ENCODE measurements around the gene FCER1G. TPM values are rescaled to one million over a fixed set of nuclear protein-coding genes. Genes with fewer than 3 reads are reported as not detected.
A peak's percentile ranks its signal among the peaks of the same experiment; 100 is the strongest.

Gene FCER1G
- total and polyA plus RNA-seq, 2 of the 8 experiments (the other 6 are each of a cell fraction or from before 2014, with no cell fraction given) = 1.6 TPM; not detected in 1

- H2AK5ac ChIP-seq (ENCODE audit: low read depth, low read length) = no peak overlapping the region
- ChIA-PET POLR2A (ENCODE audit: partially characterized antibody) (interaction anchor here (1.8 to 9.9 kb wide), 3 partner anchors 8 to 96 kb away, joined by 10 to 82 read pairs (median 10); partner anchors contain the start of genes NDUFS2, SDHC and TOMM40L), CTCF (ENCODE audit: partially characterized antibody) (interaction anchor here (1.2 to 23.7 kb wide), 8 partner anchors 10 to 164 kb away, joined by 3 to 427 read pairs (median 46); partner anchors contain the start of genes ADAMTS4, NDUFS2 and TOMM40L)
- no peak overlapping the region for H3K4me3 ChIP-seq (ENCODE audit: extremely low read depth in 1 of 4, insufficient read depth in 2 of 4, low read depth in 3 of 4, low read length in 4 of 4)
- no peak overlapping the region for H4K91ac ChIP-seq (replicated peaks; ENCODE audit: insufficient read length, low read length)
- H2BK15ac ChIP-seq (ENCODE audit: low read length) = 0 out of 2 replicates have a peak overlapping the region, but pooled peaks have one; percentile 61
- no peak overlapping the region for H2BK20ac ChIP-seq (ENCODE audit: low read length)
- no peak overlapping the region for H4K8ac ChIP-seq (ENCODE audit: extremely low read depth, insufficient read depth, low read length)
- no peak overlapping the region for H3K27ac ChIP-seq (ENCODE audit: low read depth, low read length)
- H3K23me2 ChIP-seq (ENCODE audit: low read depth, low read length) = no peaks in the 10 kb centered on the region
- H4K20me1 ChIP-seq (replicated peaks in 1 of 2; ENCODE audit: control insufficient read depth in 1 of 2, insufficient read depth in 2 of 2, low read length in 2 of 2) = peaks cover 0 to 2% of the 10 kb centered on the region in 2 experiments
- no peak overlapping the region for H3K23ac ChIP-seq (ENCODE audit: insufficient read length)
- H3K4me2 ChIP-seq (ENCODE audit: insufficient read depth in 1 of 2, low read depth in 2 of 2, low read length in 2 of 2) = peak overlapping the region in 1 of 2 experiments; percentile 8; a peak in 1 of 4 replicates
- H3K79me1 ChIP-seq (ENCODE audit: low read depth, low read length) = no peaks in the 10 kb centered on the region
- no peaks in the 10 kb centered on the region for H3K9me3 ChIP-seq (ENCODE audit: insufficient read depth in 2 of 2, low read depth in 1 of 2, low read length in 1 of 2)
- no peak overlapping the region for H4K5ac ChIP-seq (ENCODE audit: insufficient read length, low read depth, low read length)
- no peak overlapping the region for H2BK12ac ChIP-seq (ENCODE audit: low read depth, low read length)
- peaks cover 0 to 13% (median 0%) of the 10 kb centered on the region in 4 experiments; a peak in 3 of 7 replicates for H3K4me1 ChIP-seq (replicated peaks in 1 of 4; ENCODE audit: control insufficient read depth in 3 of 4, insufficient read depth in 4 of 4, low read length in 3 of 4)
- DNase-seq (ENCODE audit: low read depth in 1 of 2, low spot score in 2 of 2) (no peak), FAIRE-seq (no peak)
- H2BK120ac ChIP-seq (replicated peaks; ENCODE audit: low read depth, low read length) = no peak overlapping the region
- 73% methylated on average over 6 of the region's 6 CpGs; no CpG with 5 or more reads in 1 of the 2 experiments for WGBS, 2 experiments (ENCODE audit: extremely low coverage in 1 of 2, insufficient coverage in 1 of 2, insufficient read length in 1 of 2, insufficient replicate concordance in 2 of 2, low coverage in 1 of 2, low lambda C conversion rate in 2 of 2, missing lambda C conversion rate in 1 of 2)
- no peak overlapping the region for H2AFZ ChIP-seq (ENCODE audit: low read length)
- H3K9ac ChIP-seq (replicated peaks in 1 of 4; ENCODE audit: extremely low read depth in 1 of 4, low read depth in 3 of 4, low read length in 3 of 4) = no peak overlapping the region
- no peak overlapping the region for H3K18ac ChIP-seq (ENCODE audit: extremely low read depth, low read length)
- no peaks in the 10 kb centered on the region for H3K79me2 ChIP-seq (ENCODE audit: control insufficient read depth in 1 of 2, insufficient read depth in 2 of 2, low read length in 2 of 2)
- H3K27me3 ChIP-seq (replicated peaks in 1 of 4; ENCODE audit: control insufficient read depth in 3 of 4, extremely low read depth in 1 of 4, insufficient read depth in 3 of 4, low read length in 3 of 4) = 0 out of 7 replicates have a peak, but pooled peaks cover 0 to 2% (median 0%) of the 10 kb centered on the region in 4 experiments
- H3K4ac ChIP-seq (replicated peaks; ENCODE audit: insufficient read length, low read depth, low read length) = no peak overlapping the region
- H2BK5ac ChIP-seq (ENCODE audit: low read depth, low read length) = no peak overlapping the region
- H3K36me3 ChIP-seq (ENCODE audit: control insufficient read depth in 2 of 4, insufficient read depth in 4 of 4, low read length in 3 of 4) = peaks cover 12 to 18% (median 15%) of the 10 kb centered on the region in 4 experiments; a peak in 7 of 8 replicates
- H3K56ac ChIP-seq (replicated peaks; ENCODE audit: insufficient read length, low read depth, low read length) = no peak overlapping the region
- no peak overlapping the region for H3K14ac ChIP-seq (ENCODE audit: insufficient read length)
- TF ChIP-seq SP1 (IDR thresholded peaks at IDR 0.05; ENCODE audit: low read depth, low read length) = no peak
- TF ChIP-seq POLR2AphosphoS5 (IDR thresholded peaks at IDR 0.05; ENCODE audit: low read depth, low read length) = no peak
- TF ChIP-seq, protein P1, sequence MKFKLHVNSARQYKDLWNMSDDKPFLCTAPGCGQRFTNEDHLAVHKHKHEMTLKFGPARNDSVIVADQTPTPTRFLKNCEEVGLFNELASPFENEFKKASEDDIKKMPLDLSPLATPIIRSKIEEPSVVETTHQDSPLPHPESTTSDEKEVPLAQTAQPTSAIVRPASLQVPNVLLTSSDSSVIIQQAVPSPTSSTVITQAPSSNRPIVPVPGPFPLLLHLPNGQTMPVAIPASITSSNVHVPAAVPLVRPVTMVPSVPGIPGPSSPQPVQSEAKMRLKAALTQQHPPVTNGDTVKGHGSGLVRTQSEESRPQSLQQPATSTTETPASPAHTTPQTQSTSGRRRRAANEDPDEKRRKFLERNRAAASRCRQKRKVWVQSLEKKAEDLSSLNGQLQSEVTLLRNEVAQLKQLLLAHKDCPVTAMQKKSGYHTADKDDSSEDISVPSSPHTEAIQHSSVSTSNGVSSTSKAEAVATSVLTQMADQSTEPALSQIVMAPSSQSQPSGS (IDR thresholded peaks at IDR 0.05; ENCODE audit: low read length) = no peak
- no peak for TF ChIP-seq CTCF (IDR thresholded peaks at IDR 0.05; ENCODE audit: control extremely low read depth in 1 of 3, insufficient read depth in 1 of 3, low read depth in 1 of 3, low read length in 3 of 3)
- no peak for TF ChIP-seq RXRA (IDR thresholded peaks at IDR 0.05; ENCODE audit: insufficient read depth, low read depth, low read length)
- TF ChIP-seq KDM5A (IDR thresholded peaks at IDR 0.05; ENCODE audit: low read length) = no peak
- TF ChIP-seq BACH1 (IDR thresholded peaks at IDR 0.05; ENCODE audit: low read length) = no peak
- TF ChIP-seq BRCA1 (IDR thresholded peaks at IDR 0.05; ENCODE audit: low read depth, low read length) = no peak
- no peak for TF ChIP-seq HDAC6 (IDR thresholded peaks at IDR 0.05; ENCODE audit: low read depth, low read length)
Observed at GRCh38 chr1:161217831-161218230, 2.7 kb downstream of the FCER1G start.
